K562 (cell line): Measurements from ENCODE around the gene RRAD. TPM values are rescaled to one million over a fixed set of nuclear protein-coding genes. Genes with fewer than 3 reads are reported as not detected.

Source experiments
- ARID2 ChIP-seq: fragments of 450-650 bp; IDR thresholded peaks from 2 replicates; pipeline ENCODE4 v1.6.1; 2017; ENCODE audit warnings: antibody characterized with exemption, mild to moderate bottlenecking
- ARNT ChIP-seq, 2 experiments: fragments of 450-650 bp; IDR thresholded peaks; 2 replicates each; pipeline ENCODE4 v1.6.1; 2016; ENCODE audit warnings: mild to moderate bottlenecking in 1 of 2
- CREB3 ChIP-seq: fragments of 450-650 bp; conservative IDR thresholded peaks from 2 replicates; pipeline ENCODE4 v1.6.1; 2016; ENCODE audit warnings: missing genetic modification characterization, low read depth, mild to moderate bottlenecking, missing compliant biosample characterization, moderate library complexity
- MCM3 ChIP-seq: fragments of 450-650 bp; IDR thresholded peaks from 2 replicates; pipeline ENCODE4 v1.6.1; 2016
- PBX2 ChIP-seq, 2 experiments: IDR thresholded peaks in 1 of 2; conservative IDR thresholded peaks in 1 of 2; 2 replicates each; pipeline ENCODE4 v1.6.1; 2016; ENCODE audit warnings: low read depth in 2 of 2, mild to moderate bottlenecking in 1 of 2, missing compliant biosample characterization in 1 of 2, missing genetic modification characterization in 1 of 2, moderate library complexity in 1 of 2
- PREB ChIP-seq: sonication (generic); formaldehyde crosslinking; IDR thresholded peaks from 2 replicates; pipeline ENCODE4 v1.8.1; 2023; ENCODE audit warnings: mild to moderate bottlenecking, missing genetic modification reagents
- SMARCE1 ChIP-seq: fragments of 450-650 bp; IDR thresholded peaks from 2 replicates; pipeline ENCODE4 v1.7.1; 2016; ENCODE audit warnings: mild to moderate bottlenecking
- TCF15 ChIP-seq: fragments of 250-450 bp; sonication (Bioruptor Pico); IDR thresholded peaks from 2 replicates; pipeline ENCODE4 v1.8.0; 2022; ENCODE audit warnings: moderate library complexity, mild to moderate bottlenecking, inconsistent platforms
- XRCC5 ChIP-seq: fragments of 200-400 bp; formaldehyde crosslinking; IDR thresholded peaks from 2 replicates; pipeline ENCODE4 v1.6.1; 2017; ENCODE audit warnings: low read depth, mild to moderate bottlenecking, low read length
- ZNF217 ChIP-seq: sonication (generic); formaldehyde crosslinking; IDR thresholded peaks from 2 replicates; pipeline ENCODE4 v1.8.0; 2022; ENCODE audit warnings: mild to moderate bottlenecking, missing genetic modification reagents
- ZNF3 ChIP-seq: fragments of 250-450 bp; sonication (Bioruptor Pico); IDR thresholded peaks from 2 replicates; pipeline ENCODE4 v1.5.0; 2021; ENCODE audit warnings: mild to moderate bottlenecking, moderate library complexity
- ZNF311 ChIP-seq: fragments of 250-450 bp; sonication (Bioruptor Pico); IDR thresholded peaks from 2 replicates; pipeline ENCODE4 v1.4.0; 2020; ENCODE audit warnings: mild to moderate bottlenecking, moderate library complexity
- ZNF318 ChIP-seq, 2 experiments: fragments of 450-650 bp; IDR thresholded peaks; 2 replicates each; pipeline ENCODE4 v1.6.1; 2016; ENCODE audit warnings: mild to moderate bottlenecking in 2 of 2, borderline replicate concordance in 1 of 2, low read depth in 1 of 2, moderate library complexity in 1 of 2
- polyA plus RNA-seq, 8 experiments: library from polyadenylated mRNA; depleted of rRNA in 4 of 8; stranded (reverse) in 5 of 8; unstranded in 3 of 8; fragments of >200 nt; fragmentation: Nextera tagmentation in 2 of 8; fragmentation: Illumina TruSeq in 1 of 8; extraction: Ambion mirVana in 2 of 8; extraction: Trizol in 1 of 8; gene quantifications; 2 replicates each; pipeline versions ENCODE4 v1.2.1 to v1.2.3, GENCODE V29; 2011 to 2014; ENCODE audit warnings: inconsistent platforms in 1 of 8, missing spikeins in 1 of 8
- total RNA-seq, 7 experiments: library from RNA; depleted of rRNA in 6 of 7; stranded (reverse); fragments of >200 nt in 6 of 7; fragmentation: Illumina TruSeq in 2 of 7; extraction: Trizol in 2 of 7; gene quantifications; 2 replicates each; pipeline versions ENCODE4 v1.2.1 to v1.2.3, GENCODE V29; 2011 to 2021; ENCODE audit warnings: low replicate concordance in 1 of 7

RRAD gene
- total and polyA plus RNA-seq, 9 of the 15 experiments (the other 6 are each of a cell fraction or from before 2014, with no cell fraction given): 0.09 to 0.20 (median 0.13) TPM; not detected in 5

GRCh38 chr16:66872943-66873684 lies 52.2 kb downstream of the RRAD start (continued):
- no peak for TF ChIP-seq ZNF318 (IDR thresholded peaks at IDR 0.05; ENCODE audit: borderline replicate concordance in 1 of 2, low read depth in 1 of 2)
- TF ChIP-seq PBX2 (CRISPR knock-in tag; IDR thresholded peaks at IDR 0.05; ENCODE audit: low read depth): no peak
- no peak for TF ChIP-seq PBX2 (tag; conservative IDR thresholded peaks at IDR 0.05; ENCODE audit: low read depth)
- TF ChIP-seq TCF15 (CRISPR knock-in tag): no peak
- no peak for TF ChIP-seq CREB3 (tag)
- peak; percentile 71 for TF ChIP-seq SMARCE1
- TF ChIP-seq ZNF3 (CRISPR knock-in tag): no peak
- TF ChIP-seq PREB (CRISPR knock-in tag): no peak
- no peak for TF ChIP-seq ZNF311 (CRISPR knock-in tag)
- TF ChIP-seq XRCC5: no peak
- TF ChIP-seq ARID2: no peak
- TF ChIP-seq ZNF217 (CRISPR knock-in tag): no peak
- TF ChIP-seq ARNT (IDR thresholded peaks at IDR 0.05): 0 out of 4 replicates have a peak, but pooled peaks of 1 of the 2 experiments have one; percentile 32
- no peak for TF ChIP-seq MCM3
